Fibroblast of mammary gland (primary cell): ENCODE data around the gene GLT1D1.

Experiments used
- DNase-seq: peaks from one replicate; pipeline ENCODE4 v3.0.0-alpha.2; 2010; ENCODE audit warnings: low read depth
- H3K4me3 ChIP-seq: 2 replicates; pipeline ENCODE4 v1.5.1; 2011; ENCODE audit warnings: low read depth, mild to moderate bottlenecking, low read length, moderate library complexity; ENCODE audit not compliant: control insufficient read depth
- TF ChIP-seq, protein P1 (sequence below): conservative IDR thresholded peaks from 2 replicates; pipeline ENCODE4 v1.5.1; 2011; ENCODE audit warnings: low read depth, low read length, inconsistent platforms; ENCODE audit not compliant: control insufficient read depth, insufficient read depth

Gene GLT1D1

DNA sequence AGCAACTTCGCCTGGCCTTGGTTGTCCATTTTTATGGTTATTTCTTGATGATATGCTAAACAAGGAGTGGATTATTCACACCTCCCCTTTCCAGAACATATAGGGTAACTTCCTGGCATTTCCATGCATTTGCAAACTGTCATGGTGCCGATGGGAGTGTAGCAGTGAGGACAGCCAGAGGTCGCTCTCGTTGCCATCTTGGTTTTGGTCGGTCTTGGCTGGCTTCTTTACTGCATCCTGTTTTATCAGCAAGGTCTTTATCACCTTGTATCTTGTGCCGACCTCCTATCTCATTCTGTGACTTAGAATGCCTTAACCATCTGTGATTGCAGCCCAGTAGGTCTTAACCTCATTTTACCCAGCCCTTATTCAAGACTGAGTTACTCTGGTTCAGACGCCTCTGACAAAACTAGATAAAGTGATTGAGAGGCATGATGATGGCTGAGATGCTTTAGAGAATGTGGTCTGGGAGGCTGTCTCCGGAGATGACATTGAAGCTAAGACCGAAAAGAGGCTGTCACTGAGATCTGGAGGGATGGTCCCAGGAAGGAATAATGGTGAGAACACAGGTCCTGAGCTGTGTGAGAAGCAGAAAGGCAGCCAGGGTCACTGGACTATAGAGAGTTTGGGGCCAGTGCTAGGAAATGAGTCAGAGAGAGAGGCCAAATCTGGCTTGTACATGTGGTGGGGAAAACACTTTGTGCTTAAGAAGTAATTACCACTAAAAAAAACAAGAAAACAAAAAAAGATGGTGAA, 2.9 kb downstream of the GLT1D1 start:
- DNase-seq = no peak
- TF ChIP-seq, protein P1, sequence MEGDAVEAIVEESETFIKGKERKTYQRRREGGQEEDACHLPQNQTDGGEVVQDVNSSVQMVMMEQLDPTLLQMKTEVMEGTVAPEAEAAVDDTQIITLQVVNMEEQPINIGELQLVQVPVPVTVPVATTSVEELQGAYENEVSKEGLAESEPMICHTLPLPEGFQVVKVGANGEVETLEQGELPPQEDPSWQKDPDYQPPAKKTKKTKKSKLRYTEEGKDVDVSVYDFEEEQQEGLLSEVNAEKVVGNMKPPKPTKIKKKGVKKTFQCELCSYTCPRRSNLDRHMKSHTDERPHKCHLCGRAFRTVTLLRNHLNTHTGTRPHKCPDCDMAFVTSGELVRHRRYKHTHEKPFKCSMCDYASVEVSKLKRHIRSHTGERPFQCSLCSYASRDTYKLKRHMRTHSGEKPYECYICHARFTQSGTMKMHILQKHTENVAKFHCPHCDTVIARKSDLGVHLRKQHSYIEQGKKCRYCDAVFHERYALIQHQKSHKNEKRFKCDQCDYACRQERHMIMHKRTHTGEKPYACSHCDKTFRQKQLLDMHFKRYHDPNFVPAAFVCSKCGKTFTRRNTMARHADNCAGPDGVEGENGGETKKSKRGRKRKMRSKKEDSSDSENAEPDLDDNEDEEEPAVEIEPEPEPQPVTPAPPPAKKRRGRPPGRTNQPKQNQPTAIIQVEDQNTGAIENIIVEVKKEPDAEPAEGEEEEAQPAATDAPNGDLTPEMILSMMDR = no peak
- no peak overlapping the region for H3K4me3 ChIP-seq

DNA sequence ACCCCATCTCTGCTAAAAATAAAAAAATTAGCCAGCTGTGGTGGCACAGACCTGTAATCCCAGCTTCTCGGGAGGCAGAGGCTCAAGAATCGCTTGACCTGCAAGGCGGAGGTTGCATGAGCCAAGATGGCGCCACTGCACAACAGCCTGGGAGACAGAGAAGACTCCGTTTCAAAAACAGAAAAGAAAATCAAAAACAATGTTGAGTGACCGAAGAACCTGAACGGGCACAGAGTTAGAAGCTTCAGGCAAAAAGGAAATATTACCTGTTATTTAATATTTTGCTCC, 3.5 kb downstream of the GLT1D1 start:
- DNase-seq = no peak
- TF ChIP-seq, protein P1 = no peak
- H3K4me3 ChIP-seq = no peak overlapping the region

DNA sequence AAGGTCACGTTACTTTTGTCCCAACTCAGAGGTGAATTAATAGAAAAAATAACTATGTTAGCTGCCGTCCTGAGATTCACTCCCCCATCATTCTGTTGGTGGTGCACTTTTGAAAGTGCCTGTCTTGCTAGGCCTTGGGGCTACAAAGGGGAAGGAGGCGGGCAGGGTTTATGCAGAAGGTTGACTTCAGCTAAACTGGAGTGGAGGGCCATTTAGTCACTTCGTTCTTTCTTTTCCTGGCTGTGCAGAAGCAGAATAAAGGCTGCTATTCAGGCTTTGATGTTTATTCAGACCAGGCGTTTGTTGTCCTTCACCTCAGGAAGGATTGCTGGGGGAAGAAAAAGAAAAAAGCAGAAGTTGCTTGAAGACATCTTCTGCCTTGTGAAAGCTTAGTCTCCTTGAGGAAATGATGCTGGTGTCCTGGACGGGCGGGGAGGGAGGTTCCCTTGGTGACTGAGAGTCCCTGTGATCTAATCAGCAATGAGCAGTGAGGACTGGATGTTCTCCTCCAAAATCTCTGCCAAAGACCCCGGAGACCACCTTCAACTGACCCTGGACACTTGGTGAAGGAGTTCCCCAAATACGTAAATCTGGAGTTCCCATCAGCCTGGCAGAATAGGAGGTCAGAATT, 4.0 kb downstream of the GLT1D1 start:
- TF ChIP-seq, protein P1 = no peak
- DNase-seq = no peak
- no peak overlapping the region for H3K4me3 ChIP-seq

DNA sequence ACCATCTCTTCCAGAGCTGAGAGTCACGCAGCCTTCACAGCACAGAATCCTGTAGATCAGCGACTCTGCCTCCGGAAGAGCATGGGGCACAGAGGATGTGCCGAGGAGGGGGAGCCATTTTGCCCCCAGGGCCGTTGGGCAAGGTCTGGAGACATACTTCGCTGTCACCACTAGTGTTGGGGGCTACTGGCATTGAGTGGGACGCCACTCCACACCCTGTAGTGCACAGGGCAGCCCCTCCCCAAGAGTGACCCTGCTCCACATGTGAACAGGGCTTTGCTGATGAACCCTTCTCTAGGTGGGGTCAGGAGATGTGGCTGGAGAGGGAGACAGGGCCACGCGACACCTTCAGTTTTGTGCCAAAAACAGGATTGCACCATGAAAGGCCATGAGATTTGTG, 6.0 kb downstream of the GLT1D1 start:
- TF ChIP-seq, protein P1 = no peak
- no peak overlapping the region for H3K4me3 ChIP-seq
- no peak for DNase-seq

DNA sequence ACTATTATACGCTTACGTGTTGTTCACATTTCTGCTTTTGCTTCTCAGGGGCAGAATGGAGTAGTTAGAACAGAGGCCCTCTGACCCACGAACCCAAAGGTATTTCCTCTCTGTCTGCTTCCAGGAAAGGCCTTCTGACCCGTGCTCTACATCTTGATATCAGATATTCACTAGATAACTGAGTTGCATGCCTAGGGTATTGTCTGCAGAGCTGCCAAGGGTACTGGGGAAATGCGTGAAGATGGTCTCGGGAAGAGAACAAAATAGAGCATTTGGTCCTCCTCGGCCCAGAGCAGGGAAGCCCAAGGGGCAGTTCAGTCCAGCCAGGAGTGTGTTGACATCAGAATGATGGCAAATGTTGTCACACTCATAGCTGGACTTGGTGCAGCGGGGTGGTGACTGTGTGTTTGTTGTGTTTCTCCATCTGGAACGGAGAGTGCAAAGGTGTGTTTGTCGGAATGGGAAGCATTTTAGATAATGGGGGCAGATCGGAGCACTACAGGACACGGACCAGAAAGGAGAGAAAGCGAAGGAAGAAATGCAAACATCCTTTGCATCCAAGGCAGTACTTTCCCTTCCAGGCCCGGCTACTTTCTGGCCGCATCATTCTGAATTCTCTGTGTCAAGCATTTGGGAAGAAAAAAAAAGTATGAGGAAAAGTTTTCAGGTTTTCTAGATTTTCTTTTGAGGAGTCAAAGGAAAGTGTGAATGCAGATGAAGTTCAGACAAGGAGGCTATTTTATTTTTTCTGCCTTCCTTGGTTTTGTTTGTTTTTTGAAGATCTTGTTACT, 8.1 kb downstream of the GLT1D1 start:
- TF ChIP-seq, protein P1 = no peak
- H3K4me3 ChIP-seq = no peak overlapping the region
- DNase-seq = no peak

DNA sequence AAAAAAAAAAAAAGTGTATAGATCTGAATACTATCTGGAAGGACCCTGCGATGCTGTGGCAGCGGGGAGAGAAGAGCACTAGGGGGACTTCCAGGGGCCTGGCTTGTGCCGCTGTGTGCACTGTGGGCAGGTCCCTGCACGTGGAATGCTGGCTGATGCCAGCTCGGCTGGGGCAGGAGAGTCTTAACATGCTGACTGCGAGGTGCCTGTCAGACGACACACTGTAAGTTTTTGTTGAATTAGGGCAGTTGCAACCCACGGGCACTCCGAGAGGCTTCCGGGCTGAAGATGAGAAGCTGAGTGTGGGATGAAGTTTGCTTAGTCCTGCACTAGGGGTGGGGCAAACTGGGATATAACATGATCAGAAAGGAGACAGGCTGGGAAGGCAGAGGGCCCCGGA, 10.7 kb downstream of the GLT1D1 start:
- no peak for DNase-seq
- H3K4me3 ChIP-seq = no peak overlapping the region
- TF ChIP-seq, protein P1 = no peak
